Neutrophil (primary cell): ENCODE results near the gene GATAD2B.

ENCODE experiments used
- H3K27ac ChIP-seq: fragments of 200-600 bp; sonication (generic); 2 replicates; pipeline ENCODE4 v1.5.1; 2016; ENCODE audit warnings: mild to moderate bottlenecking, moderate library complexity
- H3K27me3 ChIP-seq: fragments of 200-600 bp; sonication (generic); 2 replicates; pipeline ENCODE4 v1.6.0; 2016; ENCODE audit warnings: mild to moderate bottlenecking
- H3K36me3 ChIP-seq: fragments of 200-600 bp; sonication (generic); 2 replicates; pipeline ENCODE4 v1.5.1; 2017
- H3K4me1 ChIP-seq, 2 experiments: fragments of 200-600 bp in 1 of 2; sonication (generic) in 1 of 2; 1 replicate in 1 of 2; 2 replicates in 1 of 2; pipeline versions ENCODE4 v1.5.1 to v1.6.1; 2013 to 2016; ENCODE audit warnings: low read depth in 1 of 2, low read length in 1 of 2, mild to moderate bottlenecking in 1 of 2, moderate library complexity in 1 of 2; ENCODE audit not compliant: control insufficient read depth in 1 of 2, insufficient read depth in 1 of 2
- H3K4me3 ChIP-seq, 2 experiments: fragments of 200-600 bp in 1 of 2; sonication (generic) in 1 of 2; 1 replicate in 1 of 2; 2 replicates in 1 of 2; pipeline ENCODE4 v1.5.1; 2013 to 2016; ENCODE audit warnings: low read depth in 1 of 2, low read length in 1 of 2, mild to moderate bottlenecking in 1 of 2, moderate library complexity in 1 of 2
- H3K9me3 ChIP-seq: fragments of 200-600 bp; sonication (generic); 2 replicates; pipeline ENCODE4 v1.5.1; 2016
- TF ChIP-seq, protein P1 (sequence below): fragments of 200-600 bp; sonication (generic); IDR thresholded peaks from 2 replicates; pipeline ENCODE4 v1.5.1; 2016; ENCODE audit warnings: antibody characterized with exemption

Gene GATAD2B

DNA sequence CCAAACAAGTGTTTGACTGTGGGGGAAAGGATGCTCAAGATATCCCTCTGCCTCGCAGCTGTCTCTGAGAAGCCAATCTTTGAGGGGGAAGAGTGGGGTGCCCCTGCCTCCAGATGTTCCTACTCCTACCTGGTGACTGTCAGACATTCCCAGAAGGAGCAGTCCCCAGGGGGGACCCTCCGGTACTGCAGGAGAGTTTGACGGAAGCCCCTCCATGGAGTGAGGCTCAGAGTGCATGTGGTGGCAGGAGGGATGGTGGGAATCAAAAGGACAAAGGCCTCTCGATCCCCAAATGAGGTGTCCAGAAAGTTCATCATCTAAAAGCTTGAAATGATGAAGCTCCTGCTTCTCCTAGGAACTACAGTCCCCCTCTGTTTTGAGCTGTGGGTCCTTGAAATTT lies 142.2 kb downstream of the GATAD2B start:
- Histone ChIP-seq H3K4me3 (no peak overlapping the region), H3K9me3 (no peaks in the 10 kb centered on the region), H3K36me3 (peaks cover 12% of the 10 kb centered on the region), H3K27ac (no peak overlapping the region), H3K4me1 (peaks cover 44 to 52% of the 10 kb centered on the region in 2 experiments), H3K27me3 (no peaks in the 10 kb centered on the region)
- TF ChIP-seq, protein P1, sequence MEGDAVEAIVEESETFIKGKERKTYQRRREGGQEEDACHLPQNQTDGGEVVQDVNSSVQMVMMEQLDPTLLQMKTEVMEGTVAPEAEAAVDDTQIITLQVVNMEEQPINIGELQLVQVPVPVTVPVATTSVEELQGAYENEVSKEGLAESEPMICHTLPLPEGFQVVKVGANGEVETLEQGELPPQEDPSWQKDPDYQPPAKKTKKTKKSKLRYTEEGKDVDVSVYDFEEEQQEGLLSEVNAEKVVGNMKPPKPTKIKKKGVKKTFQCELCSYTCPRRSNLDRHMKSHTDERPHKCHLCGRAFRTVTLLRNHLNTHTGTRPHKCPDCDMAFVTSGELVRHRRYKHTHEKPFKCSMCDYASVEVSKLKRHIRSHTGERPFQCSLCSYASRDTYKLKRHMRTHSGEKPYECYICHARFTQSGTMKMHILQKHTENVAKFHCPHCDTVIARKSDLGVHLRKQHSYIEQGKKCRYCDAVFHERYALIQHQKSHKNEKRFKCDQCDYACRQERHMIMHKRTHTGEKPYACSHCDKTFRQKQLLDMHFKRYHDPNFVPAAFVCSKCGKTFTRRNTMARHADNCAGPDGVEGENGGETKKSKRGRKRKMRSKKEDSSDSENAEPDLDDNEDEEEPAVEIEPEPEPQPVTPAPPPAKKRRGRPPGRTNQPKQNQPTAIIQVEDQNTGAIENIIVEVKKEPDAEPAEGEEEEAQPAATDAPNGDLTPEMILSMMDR, result no peak

DNA sequence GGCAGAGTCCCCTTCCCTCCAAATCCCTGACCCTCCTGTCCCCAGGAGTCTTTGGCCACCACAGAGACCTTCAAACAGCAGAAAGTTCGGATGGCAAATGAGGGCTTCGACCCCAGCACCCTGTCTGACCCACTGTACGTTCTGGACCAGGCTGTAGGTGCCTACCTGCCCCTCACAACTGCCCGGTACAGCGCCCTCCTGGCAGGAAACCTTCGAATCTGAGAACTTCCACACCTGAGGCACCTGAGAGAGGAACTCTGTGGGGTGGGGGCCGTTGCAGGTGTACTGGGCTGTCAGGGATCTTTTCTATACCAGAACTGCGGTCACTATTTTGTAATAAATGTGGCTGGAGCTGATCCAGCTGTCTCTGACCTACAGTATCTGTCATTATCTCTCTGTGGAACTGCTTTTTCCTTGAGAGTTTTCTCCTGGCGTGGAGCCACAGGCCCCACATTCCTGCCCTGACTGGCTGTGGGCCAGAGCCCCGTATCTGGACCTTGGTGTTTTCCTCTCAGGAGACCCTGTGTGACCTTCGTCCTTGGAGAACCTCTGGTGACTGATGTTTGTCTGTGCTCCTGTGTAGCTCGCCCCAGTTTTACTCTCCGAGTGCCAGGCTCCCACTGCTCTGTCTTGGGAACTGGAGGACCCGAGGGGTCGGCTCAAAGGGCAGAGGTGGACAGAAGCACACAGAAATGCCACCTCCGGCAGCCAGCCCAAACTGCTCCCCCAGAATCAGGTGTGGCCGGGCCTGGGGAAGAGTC lies 142.8 kb downstream of the GATAD2B start:
- H3K27me3 ChIP-seq, result no peaks in the 10 kb centered on the region
- peaks cover 12% of the 10 kb centered on the region for H3K36me3 ChIP-seq
- peaks cover 50 to 58% of the 10 kb centered on the region in 2 experiments for H3K4me1 ChIP-seq
- H3K27ac ChIP-seq, result peak overlapping the region; percentile 25
- TF ChIP-seq, protein P1, result no peak
- no peak overlapping the region for H3K4me3 ChIP-seq
- no peaks in the 10 kb centered on the region for H3K9me3 ChIP-seq

DNA sequence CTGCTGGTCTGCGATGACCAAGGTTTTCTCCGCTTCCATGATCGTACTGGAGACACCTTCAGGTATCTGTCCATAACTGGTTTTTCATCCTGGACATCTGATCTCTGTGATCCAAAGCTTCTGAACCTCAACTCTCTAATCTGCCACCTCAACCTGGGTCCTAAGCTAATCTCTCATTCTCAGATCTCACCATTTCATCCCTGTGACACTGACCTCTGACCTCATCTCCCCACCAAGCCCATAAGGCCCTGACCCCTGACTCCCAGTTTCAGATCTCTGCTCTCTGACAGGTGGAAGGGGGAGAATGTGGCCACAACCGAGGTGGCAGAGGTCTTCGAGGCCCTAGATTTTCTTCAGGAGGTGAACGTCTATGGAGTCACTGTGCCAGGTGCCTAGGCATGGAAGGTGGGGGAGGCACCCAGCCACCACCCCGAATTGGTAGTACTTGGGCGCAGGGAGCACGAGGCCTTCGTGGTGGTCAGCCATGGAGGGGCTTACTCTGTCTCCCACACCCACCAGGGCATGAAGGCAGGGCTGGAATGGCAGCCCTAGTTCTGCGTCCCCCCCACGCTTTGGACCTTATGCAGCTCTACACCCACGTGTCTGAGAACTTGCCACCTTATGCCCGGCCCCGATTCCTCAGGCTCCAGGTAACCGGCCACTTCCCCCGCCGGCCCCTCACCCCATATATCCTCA lies 143.8 kb downstream of the GATAD2B start:
- peak overlapping the region; percentile 47 for H3K27ac ChIP-seq
- no peaks in the 10 kb centered on the region for H3K27me3 ChIP-seq
- TF ChIP-seq, protein P1, result no peak
- H3K4me3 ChIP-seq, result no peak overlapping the region
- H3K9me3 ChIP-seq, result no peaks in the 10 kb centered on the region
- H3K4me1 ChIP-seq, result peaks cover 59 to 64% of the 10 kb centered on the region in 2 experiments
- H3K36me3 ChIP-seq, result peaks cover 12% of the 10 kb centered on the region

DNA sequence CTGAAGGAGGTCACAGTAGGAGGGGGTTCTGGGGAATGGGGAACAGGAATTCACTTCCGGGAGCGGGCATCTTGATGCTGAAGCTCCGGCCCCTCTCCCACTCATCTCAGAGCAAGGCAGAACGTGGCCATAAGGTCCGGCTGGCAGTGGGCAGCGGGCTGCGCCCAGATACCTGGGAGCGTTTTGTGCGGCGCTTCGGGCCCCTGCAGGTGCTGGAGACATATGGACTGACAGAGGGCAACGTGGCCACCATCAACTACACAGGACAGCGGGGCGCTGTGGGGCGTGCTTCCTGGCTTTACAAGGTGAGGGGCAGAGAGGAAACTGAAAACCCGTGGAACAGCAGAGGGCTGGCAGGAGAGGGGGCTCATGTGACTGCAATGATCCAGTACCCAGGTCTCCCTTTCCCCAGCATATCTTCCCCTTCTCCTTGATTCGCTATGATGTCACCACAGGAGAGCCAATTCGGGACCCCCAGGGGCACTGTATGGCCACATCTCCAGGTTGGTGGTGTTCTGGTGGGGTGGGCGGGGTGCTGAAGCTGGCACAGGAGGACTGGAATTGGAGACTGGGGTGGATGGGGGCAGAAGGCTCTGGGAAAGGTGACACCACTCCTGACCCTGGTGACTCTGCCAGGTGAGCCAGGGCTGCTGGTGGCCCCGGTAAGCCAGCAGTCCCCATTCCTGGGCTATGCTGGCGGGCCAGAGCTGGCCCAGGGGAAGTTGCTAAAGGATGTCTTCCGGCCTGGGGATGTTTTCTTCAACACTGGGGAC lies 144.5 kb downstream of the GATAD2B start:
- Histone ChIP-seq H3K4me3 (no peak overlapping the region), H3K9me3 (no peaks in the 10 kb centered on the region), H3K27ac (peak overlapping the region; percentile 47), H3K27me3 (no peaks in the 10 kb centered on the region), H3K36me3 (peaks cover 12% of the 10 kb centered on the region), H3K4me1 (peaks cover 62 to 67% of the 10 kb centered on the region in 2 experiments)
- TF ChIP-seq, protein P1, result no peak

DNA sequence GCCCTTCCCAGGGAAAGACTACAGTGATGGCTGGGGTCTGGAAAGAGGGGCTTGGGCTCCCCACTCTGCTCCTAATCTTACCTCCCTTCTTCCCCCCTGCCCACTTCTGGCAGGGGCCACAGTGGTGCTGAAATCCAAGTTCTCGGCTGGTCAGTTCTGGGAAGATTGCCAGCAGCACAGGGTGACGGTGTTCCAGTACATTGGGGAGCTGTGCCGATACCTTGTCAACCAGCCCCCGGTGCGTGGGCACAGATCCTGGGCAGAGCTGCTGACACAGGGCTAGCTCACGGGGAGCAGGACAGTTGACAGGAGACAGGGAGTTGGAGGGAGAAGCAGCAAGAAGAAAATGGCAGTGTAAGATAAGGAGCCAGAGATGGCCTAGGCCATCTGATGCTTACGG lies 145.1 kb downstream of the GATAD2B start:
- TF ChIP-seq, protein P1, result no peak
- Histone ChIP-seq H3K4me1 (peaks cover 62 to 67% of the 10 kb centered on the region in 2 experiments), H3K9me3 (no peaks in the 10 kb centered on the region), H3K4me3 (no peak overlapping the region), H3K27me3 (no peaks in the 10 kb centered on the region), H3K36me3 (peaks cover 12% of the 10 kb centered on the region), H3K27ac (peak overlapping the region; percentile 10)
